ENCODE data around the gene AHRR. TPM values are rescaled to one million over a fixed set of nuclear protein-coding genes. Genes with fewer than 3 reads are reported as not detected.

The AHRR gene
- total RNA-seq, 2 donors from 2014 or later, result 0.12 to 0.30 TPM

- Histone ChIP-seq H3K4me3 (no peak overlapping the region), H3K27ac (no peak overlapping the region), H3K9me3 (no peaks in the 10 kb centered on the region), H3K27me3 (no peaks in the 10 kb centered on the region), H3K36me3 (no peaks in the 10 kb centered on the region), H3K4me1 (peaks cover 0 to 5% of the 10 kb centered on the region in 2 donors)
- TF ChIP-seq, protein P1, sequence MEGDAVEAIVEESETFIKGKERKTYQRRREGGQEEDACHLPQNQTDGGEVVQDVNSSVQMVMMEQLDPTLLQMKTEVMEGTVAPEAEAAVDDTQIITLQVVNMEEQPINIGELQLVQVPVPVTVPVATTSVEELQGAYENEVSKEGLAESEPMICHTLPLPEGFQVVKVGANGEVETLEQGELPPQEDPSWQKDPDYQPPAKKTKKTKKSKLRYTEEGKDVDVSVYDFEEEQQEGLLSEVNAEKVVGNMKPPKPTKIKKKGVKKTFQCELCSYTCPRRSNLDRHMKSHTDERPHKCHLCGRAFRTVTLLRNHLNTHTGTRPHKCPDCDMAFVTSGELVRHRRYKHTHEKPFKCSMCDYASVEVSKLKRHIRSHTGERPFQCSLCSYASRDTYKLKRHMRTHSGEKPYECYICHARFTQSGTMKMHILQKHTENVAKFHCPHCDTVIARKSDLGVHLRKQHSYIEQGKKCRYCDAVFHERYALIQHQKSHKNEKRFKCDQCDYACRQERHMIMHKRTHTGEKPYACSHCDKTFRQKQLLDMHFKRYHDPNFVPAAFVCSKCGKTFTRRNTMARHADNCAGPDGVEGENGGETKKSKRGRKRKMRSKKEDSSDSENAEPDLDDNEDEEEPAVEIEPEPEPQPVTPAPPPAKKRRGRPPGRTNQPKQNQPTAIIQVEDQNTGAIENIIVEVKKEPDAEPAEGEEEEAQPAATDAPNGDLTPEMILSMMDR (IDR thresholded peaks at IDR 0.05), result no peak
- peak; percentile 46 for DNase-seq (ENCODE audit: low spot score)
These were observed 24.9 kb downstream of the AHRR start for GRCh38 chr5:346229-346935.

DNA sequence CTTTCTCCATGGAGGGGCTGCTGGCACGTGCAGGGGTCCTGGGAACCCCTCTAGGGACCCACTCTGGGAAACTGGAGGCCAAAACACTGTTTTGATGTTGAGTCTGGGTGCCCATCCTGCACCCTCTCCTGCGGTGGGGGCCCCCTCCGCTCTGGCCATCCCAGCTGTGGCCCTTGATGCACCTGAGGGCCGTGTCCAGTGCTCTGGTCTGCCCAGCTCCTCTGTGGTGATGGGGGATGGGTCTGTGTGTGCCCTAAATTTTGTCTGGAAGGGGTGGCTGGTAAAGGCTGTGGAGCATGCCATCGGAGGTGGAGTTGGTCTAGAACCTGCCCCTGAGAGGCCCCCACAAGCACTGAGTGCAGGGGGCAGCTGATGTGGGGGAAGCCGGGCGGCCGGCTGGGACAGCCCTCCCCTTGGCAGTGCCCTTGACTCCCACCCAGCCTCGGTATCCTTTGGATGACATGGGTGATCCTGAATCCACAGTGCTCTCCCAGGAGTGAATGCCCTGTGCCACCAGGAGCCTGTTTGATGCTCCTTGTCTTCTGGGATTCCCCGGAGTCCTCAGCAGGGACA is 26.3 kb downstream of the AHRR start:
- peak; percentile 23 for DNase-seq (ENCODE audit: low spot score)
- no peaks in the 10 kb centered on the region for H3K9me3 ChIP-seq
- H3K4me1 ChIP-seq, result peaks cover 0 to 5% of the 10 kb centered on the region in 2 donors
- no peak overlapping the region for H3K27ac ChIP-seq
- no peaks in the 10 kb centered on the region for H3K27me3 ChIP-seq
- TF ChIP-seq, protein P1 (IDR thresholded peaks at IDR 0.05), result no peak
- no peaks in the 10 kb centered on the region for H3K36me3 ChIP-seq
- no peak overlapping the region for H3K4me3 ChIP-seq

DNA sequence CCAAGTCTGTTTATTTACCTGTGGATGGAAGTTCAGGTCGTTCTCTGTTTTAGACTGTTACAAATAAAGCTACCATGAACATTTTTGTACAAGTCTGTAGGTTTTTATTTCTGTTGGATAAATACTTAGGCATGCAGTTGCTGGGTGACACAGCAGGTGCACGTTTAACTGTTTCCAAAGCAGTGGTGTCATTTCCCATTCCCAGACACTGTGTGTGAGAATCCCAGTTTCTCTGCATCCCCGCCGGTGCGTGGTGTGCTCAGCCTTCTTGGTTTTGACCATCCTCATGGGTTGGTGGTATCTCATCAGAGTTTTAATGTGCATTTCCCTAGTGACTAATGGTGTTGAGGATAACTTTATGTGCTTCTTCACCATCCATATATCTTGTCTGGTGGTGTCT is 27.2 kb downstream of the AHRR start:
- H3K9me3 ChIP-seq, result no peaks in the 10 kb centered on the region
- peaks cover 0 to 2% of the 10 kb centered on the region in 2 donors for H3K4me1 ChIP-seq
- DNase-seq (ENCODE audit: low spot score), result no peak
- H3K27me3 ChIP-seq, result no peaks in the 10 kb centered on the region
- H3K4me3 ChIP-seq, result no peak overlapping the region
- no peaks in the 10 kb centered on the region for H3K36me3 ChIP-seq
- no peak overlapping the region for H3K27ac ChIP-seq
- TF ChIP-seq, protein P1 (IDR thresholded peaks at IDR 0.05), result no peak

- Histone ChIP-seq H3K4me3 (no peak overlapping the region), H3K27me3 (no peaks in the 10 kb centered on the region), H3K4me1 (no peaks in the 10 kb centered on the region), H3K27ac (no peak overlapping the region), H3K36me3 (no peaks in the 10 kb centered on the region), H3K9me3 (no peaks in the 10 kb centered on the region)
- TF ChIP-seq, protein P1 (IDR thresholded peaks at IDR 0.05), result no peak
- DNase-seq (ENCODE audit: low spot score), result peak; percentile 18
These were observed 28.8 kb downstream of the AHRR start for GRCh38 chr5:350355-350754.

DNA sequence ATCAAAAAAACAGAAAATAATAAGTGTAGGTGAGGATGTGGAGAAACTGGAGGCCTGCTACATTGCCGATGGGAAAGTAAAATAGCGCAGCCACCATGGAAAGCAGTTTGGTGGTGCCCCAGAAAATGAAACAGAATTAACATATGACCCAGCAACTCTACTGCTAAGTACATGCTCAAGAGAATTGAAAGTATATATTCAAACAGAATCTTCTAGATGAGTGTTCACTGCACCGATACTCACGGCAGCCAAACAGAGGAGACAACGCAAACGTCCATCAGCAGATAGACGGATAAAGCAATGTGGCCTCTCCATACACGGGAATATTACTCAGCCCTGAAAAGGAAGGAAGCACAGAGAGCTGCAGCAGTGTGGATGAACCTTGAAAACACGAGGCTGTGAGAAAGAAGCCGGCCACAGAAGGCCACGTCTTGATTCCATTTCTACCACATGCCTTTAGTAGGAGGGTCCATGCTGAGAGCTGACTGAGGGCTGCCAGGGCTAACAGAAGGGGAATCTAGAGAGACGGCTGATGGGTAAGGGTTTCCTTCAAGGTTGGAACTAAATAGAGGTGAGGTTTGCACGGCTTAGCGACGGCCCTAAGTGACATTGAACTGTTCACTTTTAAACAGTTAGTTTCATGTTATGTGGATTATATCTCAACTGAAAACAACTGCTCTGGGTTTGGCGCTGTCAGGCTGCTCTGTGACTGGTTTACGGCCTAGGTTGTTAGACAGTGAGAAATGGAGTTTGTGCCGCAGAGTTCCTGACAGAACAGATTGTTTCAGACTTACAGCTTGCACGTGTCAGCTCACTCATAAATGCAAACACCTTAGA is 29.8 kb downstream of the AHRR start:
- no peaks in the 10 kb centered on the region for H3K36me3 ChIP-seq
- peak; percentile 28 for DNase-seq (ENCODE audit: low spot score)
- TF ChIP-seq, protein P1 (IDR thresholded peaks at IDR 0.05), result no peak
- no peaks in the 10 kb centered on the region for H3K27me3 ChIP-seq
- H3K27ac ChIP-seq, result no peak overlapping the region
- H3K4me3 ChIP-seq, result no peak overlapping the region
- no peaks in the 10 kb centered on the region for H3K9me3 ChIP-seq
- H3K4me1 ChIP-seq, result no peaks in the 10 kb centered on the region
